ENCODE measurements around the gene BANP.
"Not testable (repeated sequence)": the region's sequence is repeated elsewhere in the genome, so short reads cannot be mapped to it uniquely, and the experiment has no call there.

BANP gene

DNA sequence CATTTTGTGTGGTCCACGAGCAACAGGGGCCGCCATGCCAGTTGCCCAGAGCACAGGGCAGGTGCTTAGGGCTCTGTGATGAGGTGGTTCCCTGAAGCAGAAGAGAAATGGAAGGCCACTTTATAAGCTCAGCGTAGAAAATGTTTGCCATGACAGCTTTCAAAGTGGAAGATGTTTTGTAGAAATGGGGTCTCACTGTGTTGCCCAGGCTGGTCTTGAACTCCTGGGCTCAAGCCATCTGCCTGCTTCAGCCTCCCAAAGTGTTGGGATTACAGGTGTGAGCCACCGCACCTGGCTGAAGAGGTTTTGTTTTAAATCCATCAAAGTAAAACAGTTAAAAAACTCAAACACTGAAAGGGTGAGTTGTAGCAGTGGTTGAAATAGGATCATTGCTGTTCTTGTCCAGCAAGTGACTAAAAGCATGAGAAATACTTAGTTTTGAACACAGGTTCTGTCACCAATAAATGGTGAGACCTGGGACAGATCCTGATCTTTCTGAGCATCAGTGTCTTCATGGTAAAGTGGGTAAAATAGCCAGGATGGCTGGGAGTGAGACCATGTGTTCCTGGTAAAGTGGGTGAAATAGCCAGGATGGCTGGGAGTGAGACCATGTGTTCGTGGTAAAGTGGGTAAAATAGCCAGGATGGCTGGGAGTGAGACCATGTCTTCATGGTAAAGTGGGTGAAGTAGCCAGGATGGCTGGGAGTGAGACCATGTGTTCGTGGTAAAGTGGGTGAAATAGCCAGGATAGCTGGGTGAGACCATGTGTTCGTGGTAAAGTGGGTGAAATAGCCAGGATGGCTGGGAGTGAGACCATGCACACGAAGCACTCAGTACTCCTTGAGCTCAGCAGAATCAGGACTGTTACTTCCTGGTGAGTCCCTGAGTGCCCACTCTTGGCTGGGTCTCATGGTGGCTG is 46.0 kb downstream of the BANP start:
- no peak for DNase-seq (ENCODE audit: low spot score)

DNA sequence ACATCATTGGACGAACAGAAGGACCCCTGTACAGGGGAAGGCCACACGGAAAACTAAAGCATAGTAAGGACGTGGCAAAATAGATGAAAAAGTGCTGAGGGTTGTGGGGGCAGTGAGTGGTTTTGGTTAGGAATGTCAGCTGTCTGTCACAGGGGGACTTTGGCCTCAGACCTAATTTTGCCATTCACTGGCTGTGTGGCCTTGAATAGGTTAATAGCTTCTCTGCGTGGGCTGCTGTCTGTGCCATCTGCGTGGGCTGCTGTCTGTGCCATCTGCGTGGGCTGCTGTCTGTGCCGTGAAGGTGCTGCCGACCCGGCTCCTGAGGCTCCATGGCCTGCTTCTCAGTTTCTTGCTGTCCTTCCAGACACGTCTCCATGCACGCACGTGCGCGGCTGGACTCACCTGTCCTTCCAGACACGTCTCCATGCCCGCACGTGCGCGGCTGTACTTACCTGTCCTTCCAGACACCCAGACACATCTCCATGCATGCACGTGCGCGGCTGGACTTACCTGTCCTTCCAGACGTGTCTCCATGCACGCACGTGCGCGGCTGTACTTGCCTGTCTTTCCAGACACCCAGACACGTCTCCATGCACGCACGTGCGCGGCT is 47.1 kb downstream of the BANP start:
- not testable (repeated sequence) for DNase-seq (ENCODE audit: low spot score)

DNA sequence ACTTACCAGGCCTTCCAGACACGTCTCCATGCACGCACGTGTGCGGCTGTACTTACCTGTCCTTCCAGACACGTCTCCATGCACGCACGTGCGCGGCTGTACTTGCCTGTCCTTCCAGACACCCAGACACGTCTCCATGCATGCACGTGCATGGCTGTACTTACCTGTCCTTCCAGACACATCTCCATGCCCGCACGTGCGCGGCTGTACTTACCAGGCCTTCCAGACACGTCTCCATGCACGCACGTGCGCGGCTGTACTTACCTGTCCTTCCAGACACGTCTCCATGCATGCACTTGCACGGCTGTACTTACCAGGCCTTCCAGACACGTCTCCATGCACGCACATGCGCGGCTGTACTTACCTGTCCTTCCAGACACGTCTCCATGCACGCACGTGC is 47.8 kb downstream of the BANP start:
- not testable (repeated sequence) for DNase-seq (ENCODE audit: low spot score)

DNA sequence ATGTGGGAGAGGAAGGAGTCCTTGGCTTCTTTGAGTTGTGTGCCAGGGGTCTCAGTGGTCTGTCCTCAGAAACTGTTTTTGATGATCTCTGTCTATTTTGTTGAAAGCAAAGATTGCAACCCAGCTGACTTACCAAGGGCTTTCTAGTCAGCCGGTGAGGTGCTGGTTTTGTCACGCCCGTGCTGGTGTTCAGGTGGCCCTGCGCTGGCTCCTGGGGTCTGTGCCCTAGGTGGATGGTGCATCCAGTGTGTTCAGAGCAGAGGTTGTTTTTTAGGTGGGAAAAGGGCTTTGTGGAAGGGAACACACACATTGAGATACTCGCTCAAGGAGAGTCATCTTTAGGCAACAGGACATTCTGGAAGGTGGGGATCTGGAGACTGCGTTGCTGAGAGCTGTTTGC is 51.0 kb downstream of the BANP start:
- DNase-seq (ENCODE audit: low spot score) = no peak

DNA sequence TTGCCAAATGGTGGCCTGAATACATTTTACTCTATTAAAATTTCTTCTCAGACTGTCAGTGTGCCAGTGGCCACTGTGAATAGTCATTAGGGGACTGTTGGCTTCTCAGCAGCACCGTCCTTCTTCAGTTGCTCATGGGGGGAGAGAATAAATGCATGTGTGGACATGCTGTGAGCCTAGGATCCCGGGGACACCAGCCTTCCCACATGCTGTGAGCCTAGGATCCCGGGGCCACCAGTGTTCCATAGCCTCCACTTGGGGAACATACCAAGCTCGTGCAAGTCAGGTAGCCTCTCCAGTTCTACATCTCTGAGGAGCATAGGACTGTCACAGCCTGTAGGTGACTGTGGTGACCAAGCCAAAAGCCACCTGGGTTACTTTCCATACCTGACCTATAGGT is 51.5 kb downstream of the BANP start:
- no peak for DNase-seq (ENCODE audit: low spot score)

DNA sequence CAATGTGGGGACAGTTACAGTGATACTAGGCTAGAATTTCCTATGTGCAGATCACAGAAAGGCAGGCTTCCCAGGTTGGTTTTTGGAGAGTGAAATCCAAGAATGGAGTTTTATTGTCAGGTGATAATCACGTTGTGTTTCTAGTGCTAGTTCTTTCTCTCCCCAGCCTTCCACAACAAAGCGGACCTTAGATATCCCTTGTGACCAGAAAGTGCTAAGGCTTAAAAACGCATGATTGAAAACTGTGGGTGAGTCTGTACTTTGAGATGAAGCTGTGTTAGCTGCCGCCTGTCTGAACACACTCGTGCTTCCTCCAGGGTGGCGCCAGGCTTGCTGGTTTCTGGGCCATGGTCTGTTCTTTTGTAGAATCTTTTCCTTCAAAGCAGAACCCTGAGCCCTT is 52.1 kb downstream of the BANP start:
- DNase-seq (ENCODE audit: low spot score) = no peak

DNA sequence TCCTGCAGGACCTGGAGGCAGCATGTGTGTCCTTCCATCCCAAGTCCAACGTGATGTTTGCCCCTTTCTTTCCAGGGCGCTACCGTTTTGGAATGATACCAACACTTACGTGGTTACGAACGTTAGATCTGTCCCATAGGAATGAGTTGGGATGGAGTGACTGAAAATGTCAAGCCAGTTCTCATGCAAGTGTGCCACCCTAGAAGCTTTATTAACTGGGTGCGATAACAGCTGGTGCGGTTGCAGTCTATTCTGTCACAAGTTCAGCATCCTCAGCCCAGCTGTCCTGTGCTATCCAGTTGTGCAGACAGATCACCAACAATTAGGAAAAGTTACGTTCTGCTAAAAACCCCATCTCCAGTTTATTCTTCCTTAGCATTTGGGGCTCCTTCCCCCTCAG is 52.5 kb downstream of the BANP start:
- DNase-seq (ENCODE audit: low spot score) = no peak

DNA sequence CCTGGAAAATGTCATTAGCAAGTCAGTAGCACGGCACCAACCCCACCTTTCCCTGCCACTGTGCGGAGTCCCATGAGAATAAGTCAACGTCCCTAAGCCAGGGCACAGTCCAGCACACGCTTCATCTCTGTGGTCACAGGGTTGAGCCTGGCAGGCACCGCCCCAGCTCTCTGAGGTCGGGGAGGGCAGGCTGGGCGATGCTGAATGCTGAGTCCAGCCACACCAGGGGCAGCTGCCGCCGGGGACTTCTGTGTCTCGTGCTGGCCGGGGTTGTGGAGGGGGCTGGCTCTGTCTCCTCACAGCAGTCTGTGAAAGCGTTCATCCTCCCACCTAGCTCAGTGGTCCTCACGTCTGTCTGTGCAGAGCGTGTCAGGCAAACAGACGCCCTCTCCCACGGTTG is 53.2 kb downstream of the BANP start:
- DNase-seq (ENCODE audit: low spot score) = no peak

DNA sequence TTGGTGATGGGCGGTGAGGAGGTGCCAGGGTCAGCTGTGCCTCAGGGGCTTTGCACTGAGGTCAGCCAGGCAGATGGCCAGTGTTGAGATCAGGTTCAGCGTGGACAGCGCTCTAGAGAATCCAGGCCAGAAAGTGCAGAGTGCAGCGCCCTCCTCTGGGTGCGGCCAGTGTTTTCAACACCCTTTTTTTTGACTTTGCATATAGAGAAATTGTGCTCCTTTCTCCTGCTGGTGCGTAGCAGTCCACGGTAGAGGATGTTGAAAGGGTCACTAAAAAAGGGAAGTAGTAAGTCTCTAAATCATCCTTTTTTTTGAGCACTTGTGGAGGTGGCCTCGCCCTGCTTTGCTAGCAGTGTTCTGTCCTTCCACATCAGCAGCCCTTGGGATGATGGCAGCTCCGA is 53.9 kb downstream of the BANP start:
- no peak for DNase-seq (ENCODE audit: low spot score)

DNA sequence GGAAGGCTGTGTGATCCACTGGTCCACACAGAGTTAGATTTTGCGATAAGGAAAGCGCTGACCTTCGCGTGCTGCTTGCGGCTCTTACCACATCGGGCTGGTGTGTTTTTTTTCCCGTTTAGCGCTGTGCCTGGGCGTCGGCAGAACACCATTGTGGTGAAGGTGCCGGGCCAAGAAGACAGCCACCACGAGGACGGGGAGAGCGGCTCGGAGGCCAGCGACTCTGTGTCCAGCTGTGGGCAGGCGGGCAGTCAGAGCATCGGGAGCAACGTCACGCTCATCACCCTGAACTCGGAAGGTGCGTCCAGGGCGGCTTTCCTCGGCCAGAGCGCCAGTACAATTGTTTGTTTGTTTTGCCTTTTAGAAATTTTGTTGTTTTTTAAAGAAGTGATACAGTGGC is 54.7 kb downstream of the BANP start:
- DNase-seq (ENCODE audit: low spot score) = no peak

DNA sequence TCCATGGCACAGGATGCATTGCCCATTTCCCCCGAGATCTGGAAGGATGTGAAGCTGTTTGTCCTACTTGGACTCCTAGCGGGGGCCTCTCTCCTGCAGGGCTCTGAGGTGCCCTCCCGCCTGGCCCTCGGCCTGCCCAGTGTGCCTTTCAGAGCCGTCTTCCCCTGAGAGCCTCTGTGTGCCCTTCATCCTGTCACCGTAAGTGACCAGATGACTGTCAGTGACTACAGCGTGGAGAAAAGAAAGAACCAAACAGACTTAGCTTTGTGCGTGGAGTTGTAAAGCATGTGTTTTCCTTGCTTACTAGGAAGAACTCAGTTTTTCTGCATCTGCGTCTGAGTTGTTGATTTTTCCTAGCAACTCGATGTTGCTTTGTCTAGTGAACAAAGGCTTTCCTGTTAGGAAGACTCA is 56.1 kb downstream of the BANP start:
- DNase-seq (ENCODE audit: low spot score) = no peak

DNA sequence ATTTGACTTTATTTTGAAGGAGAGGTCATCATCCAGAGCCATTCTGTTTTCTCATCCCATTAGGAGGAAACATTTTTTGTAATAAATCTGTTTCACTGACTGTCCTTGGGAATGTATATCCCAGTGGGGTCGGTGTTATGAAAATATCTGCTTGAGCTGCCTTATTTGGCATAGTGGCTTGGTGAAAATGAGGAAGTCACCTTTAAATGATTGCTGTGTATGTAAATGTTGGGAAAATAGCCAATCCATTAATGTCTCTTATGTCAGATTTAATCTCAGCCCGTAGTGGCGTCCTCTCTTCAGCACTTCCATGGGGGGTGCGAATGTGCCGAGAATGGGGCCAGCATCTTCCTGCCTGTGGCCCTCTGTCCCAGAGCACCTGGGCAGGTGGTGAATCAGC is 57.6 kb downstream of the BANP start:
- no peak for DNase-seq (ENCODE audit: low spot score)

DNA sequence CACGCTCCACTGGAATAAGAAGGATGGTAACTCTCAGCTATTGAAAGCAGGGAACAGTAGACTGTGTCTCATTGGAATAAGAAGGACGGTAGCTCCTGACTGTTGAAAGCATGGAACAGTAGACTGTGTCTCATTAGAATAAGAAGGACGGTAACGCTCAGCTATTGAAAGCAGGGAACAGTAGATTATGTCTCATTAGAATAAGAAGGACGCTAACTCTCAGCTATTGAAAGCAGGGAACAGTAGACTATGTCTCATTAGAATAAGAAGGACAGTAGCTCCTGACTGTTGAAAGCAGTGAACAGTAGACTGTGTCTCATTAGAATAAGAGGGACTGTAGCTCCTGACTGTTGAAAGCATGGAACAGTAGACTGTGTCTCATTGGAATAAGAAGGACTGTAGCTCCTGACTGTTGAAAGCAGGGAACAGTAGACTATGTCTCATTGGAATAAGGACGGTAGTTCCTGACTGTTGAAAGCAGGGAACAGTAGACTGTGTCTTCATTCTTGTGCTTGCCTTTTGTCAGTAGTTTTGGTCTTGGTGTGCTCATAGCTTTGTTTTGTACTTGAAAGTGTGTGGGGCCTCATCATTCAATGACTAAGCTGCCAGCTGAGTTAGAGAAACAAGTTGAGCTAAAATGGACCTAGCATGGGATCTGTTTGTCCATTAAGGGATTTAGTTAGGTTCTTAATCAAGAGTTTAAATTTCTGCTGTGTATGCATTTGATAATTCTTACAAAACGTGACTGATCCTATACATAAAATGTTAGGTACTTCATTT is 58.5 kb downstream of the BANP start:
- DNase-seq (ENCODE audit: low spot score) = no peak

DNA sequence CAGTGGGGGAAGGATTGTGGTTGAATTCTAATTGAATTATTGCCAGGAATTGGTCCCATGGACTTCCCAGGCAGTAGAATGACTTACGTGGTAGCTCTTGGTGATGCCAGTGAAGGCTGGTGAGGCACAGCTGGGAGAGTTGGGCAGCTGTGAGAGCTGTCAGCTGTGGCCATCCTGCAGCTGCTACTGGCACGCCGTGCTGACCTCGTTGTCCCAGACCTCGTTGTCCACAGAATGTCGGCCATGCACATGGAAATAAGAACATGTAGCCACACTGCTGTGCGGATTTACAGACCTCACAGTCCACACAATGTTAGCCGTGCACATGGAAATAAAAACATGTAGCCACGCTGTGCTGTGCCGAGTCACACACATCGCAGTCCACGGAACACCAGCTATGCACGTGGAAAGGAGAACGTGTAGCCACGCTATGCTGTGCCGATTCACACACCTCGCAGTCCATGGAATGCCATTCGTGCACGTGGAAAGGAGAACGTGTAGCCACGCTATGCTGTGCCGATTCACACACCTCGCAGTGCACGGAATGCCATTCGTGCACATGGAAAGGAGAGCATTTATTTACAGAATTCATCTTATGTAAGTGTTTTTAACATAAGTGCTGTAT is 59.2 kb downstream of the BANP start:
- no peak for DNase-seq (ENCODE audit: low spot score)

DNA sequence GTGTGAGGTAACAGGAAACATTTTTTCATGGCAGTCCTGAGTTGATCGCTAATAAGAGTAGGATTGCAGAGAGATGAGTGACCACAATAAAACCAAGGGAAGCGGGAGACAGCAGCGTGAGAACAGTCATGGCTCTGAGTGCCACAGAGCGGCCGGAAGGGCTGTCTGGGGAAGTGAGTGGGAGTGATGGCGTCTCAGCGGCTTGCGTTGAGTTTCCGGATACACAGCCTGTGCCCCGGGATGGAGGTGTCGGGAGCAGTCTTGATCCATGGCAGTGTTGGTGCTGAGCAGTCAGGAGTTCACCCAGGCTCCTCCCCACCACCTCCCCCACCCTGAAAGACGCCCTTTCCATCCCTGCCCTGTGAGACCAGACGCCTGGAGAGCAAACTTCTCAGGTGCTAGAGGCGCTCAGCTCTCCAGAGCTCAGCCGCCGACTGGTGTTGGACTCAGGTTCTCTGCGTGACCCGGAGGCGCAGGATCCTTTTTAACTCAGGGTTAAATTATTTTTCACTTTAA is 59.8 kb downstream of the BANP start:
- no peak for DNase-seq (ENCODE audit: low spot score)

DNA sequence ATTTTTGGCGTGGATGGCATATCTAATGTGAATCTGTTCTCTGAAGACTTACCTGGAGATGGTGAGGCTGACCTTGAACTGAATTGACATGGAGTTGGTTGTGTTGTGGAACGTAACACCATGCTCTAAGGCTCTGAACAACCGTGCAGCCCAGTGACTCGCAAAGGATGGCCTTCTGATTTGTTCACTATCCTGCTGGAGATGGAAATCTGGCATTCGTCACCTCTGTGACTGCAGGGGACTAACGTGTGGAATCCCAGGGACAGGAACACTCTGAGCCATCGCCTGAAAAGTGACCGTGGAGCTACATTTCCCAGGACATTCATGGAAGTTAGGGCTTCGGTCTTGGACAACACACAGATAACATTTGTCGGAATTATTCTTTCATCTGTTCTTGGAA is 61.1 kb downstream of the BANP start:
- DNase-seq (ENCODE audit: low spot score) = no peak

DNA sequence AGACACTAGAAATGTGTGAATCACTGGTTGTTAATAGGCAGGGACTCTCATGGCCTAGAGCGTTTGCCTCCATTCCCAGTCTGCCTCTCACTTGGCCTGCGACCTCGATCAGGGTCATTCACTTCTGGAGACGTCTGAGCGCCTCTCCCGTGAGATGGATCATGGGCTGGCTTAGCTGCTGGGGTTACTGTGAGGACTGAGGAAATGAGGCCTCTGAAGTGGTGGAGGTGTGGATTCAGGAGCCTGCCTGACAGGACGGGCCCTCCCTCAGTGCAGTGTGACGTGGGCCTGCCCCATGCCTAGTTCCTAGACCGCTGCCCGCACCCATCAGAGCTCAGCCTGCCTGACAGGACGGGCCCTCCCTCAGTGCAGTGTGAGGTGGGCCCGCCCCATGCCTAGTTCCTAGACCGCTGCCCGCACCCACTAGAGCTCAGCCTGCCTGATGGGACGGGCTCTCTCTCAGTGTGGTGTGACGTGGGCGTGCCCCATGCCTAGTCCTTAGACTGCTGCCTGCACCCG is 61.9 kb downstream of the BANP start:
- DNase-seq (ENCODE audit: low spot score) = no peak

DNA sequence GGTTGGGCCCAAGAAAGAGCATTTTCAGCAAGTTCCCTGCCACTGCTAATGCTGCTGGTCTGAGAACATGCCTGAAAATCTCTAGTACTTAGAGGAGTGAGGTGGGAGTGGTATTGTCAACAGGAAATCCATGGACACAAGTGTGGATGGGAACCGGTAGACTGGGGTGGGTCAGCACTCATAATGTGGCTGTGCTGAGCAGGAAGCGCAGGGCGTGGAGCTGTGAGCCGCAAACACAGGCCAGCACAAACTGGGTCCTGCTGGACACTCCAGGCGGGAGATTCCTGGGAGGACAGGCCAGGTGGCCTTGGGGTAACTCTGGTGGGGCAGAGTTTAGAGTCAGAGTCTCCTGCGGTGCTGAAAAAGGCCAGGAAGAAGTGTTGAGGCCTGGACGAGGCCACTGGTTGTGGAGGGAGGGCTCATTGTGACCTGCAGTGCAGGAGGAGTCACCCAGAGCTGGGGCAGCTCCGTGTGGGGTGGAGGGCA is 62.6 kb downstream of the BANP start:
- DNase-seq (ENCODE audit: low spot score) = no peak

DNA sequence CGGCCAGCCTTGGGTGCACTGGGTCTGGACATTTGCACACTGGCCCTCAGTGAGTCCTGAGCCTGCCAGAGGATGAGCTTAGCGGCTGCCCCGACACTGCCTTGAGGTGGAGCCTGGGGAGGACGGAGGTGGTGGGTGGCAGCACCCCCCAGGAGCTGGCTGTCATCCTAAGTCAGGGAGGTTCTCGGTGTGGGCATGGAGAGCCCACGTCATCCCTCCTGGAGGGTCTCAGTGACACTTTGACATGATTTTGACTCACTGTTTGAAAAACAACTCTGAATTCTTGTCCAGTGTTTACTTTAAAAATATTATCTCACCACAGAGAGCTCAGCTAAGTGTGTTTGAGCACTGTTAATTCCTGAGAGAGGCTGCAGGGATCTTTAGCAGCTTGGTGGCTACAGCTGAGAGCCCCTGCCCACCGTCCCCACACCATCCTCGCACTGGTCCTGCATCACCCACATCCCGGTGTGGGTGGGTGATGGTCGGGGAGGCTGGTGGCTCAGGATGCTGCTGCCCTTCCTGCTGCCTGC is 63.1 kb downstream of the BANP start:
- peak; percentile 49 for DNase-seq (ENCODE audit: low spot score)

DNA sequence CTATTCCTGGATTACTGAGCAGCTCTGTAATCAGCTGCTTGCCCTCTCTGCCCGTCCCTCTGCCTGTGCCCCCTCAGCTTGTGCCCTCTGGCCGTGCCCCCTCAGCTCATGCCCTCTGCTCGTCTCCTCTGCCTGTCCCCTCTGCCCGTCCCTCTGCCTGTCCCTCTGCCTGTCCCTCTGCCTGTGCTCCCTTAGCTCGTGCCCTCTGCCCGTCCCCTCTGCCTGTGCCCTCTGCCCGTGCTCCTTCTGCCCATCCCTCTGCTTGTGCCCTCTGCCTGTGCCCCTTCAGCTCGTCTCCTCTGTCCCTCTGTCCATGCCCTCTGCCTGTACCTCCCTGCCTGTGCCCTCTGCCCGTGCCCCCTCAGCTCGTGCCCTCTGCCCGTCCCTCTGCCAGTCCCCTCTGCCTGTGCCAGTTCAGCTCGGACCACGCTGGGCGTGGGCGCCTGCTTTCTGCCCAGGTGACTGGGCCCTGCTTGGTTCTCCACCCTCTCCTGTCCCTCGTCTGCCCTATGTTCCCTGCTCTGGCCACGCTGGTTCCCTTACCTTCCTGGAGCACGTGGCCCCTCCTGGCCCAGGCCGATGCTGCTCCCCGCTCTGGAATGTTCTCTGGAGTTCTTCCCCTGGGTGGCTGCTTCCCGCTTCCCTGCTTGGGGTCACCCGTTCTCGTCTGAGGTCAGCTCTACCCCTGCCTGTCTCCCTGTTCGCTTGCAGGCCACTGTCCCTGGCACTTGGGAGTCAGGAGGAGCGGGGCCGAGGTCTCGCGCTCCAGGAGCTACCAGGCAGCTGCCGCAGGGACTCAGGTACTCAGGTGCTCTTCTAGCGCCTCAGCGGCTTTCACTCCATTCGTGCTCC is 63.9 kb downstream of the BANP start:
- no peak for DNase-seq (ENCODE audit: low spot score)

DNA sequence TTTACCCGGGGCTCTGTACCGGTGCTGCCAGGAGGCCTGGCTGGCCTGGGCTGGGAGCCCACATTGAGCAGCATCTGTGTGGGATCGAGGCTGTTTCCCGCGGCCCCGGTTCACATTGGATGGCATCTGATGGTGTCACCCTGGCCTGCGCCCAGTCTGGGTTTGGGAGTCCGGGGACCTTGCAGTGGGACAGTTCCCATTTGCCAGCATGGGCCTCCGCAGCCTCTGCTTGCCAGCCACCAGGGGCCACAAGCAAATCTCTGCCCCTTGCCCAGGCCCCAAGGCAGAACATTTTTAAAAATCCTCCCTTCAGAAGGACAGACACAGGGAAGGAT is 64.5 kb downstream of the BANP start:
- DNase-seq (ENCODE audit: low spot score) = no peak

Data from AG08396 (cell line).